ENCODE measurements around the gene MTM1.

Gene MTM1

DNA sequence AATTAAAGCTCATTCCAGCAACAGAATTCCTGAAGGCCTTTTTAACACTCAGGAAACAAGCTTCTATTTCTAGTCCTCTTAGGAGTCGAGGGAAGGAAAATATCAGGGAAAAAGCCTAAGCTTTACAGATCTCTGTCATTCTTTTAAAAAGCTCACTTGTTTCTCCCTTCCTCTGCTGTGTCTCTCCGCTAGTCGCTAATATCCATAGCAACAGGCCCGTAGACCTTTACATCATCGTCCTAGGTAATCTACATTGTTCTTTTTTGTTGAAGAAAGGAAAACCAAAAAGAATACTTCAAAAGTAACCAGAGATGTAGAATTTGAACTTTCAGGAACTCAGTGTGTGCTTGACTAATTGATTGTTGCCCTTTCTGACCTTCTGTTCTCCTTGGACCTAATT, 78.9 kb downstream of the MTM1 start:
- peaks cover 5% of the 10 kb centered on the region; the same call in 1 of the 2 replicates for H3K4me1 ChIP-seq (ENCODE audit: low read length)
- no peak overlapping the region for H3K4me2 ChIP-seq (ENCODE audit: low read length)
- H2AFZ ChIP-seq (ENCODE audit: low read depth, low read length) = no peak overlapping the region
- H3K4me3 ChIP-seq (ENCODE audit: low read length) = no peak overlapping the region
- TF ChIP-seq, protein P1, sequence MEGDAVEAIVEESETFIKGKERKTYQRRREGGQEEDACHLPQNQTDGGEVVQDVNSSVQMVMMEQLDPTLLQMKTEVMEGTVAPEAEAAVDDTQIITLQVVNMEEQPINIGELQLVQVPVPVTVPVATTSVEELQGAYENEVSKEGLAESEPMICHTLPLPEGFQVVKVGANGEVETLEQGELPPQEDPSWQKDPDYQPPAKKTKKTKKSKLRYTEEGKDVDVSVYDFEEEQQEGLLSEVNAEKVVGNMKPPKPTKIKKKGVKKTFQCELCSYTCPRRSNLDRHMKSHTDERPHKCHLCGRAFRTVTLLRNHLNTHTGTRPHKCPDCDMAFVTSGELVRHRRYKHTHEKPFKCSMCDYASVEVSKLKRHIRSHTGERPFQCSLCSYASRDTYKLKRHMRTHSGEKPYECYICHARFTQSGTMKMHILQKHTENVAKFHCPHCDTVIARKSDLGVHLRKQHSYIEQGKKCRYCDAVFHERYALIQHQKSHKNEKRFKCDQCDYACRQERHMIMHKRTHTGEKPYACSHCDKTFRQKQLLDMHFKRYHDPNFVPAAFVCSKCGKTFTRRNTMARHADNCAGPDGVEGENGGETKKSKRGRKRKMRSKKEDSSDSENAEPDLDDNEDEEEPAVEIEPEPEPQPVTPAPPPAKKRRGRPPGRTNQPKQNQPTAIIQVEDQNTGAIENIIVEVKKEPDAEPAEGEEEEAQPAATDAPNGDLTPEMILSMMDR (IDR thresholded peaks at IDR 0.05; ENCODE audit: low read depth, low read length) = no peak
- TF ChIP-seq EZH2phosphoT487 (IDR thresholded peaks at IDR 0.05; ENCODE audit: low read depth) = no peak
- H4K20me1 ChIP-seq (ENCODE audit: insufficient read depth, low read length) = no peaks in the 10 kb centered on the region
- no peaks in the 10 kb centered on the region for H3K36me3 ChIP-seq (replicated peaks; ENCODE audit: low read depth, low read length)
- H3K79me2 ChIP-seq (ENCODE audit: low read length) = no peaks in the 10 kb centered on the region
- H3K27ac ChIP-seq (ENCODE audit: low read length) = no peak overlapping the region
- no peaks in the 10 kb centered on the region for H3K9me3 ChIP-seq (ENCODE audit: insufficient read depth, low read length)
- H3K9ac ChIP-seq (ENCODE audit: low read length) = no peak overlapping the region
- no peaks in the 10 kb centered on the region for H3K27me3 ChIP-seq (ENCODE audit: low read depth, low read length)

GRCh38 chrX:150648296-150648940, 80.0 kb downstream of the MTM1 start:
- H2AFZ ChIP-seq (ENCODE audit: low read depth, low read length) = no peak overlapping the region
- no peak overlapping the region for H3K9ac ChIP-seq (ENCODE audit: low read length)
- no peaks in the 10 kb centered on the region for H4K20me1 ChIP-seq (ENCODE audit: insufficient read depth, low read length)
- H3K9me3 ChIP-seq (ENCODE audit: insufficient read depth, low read length) = no peaks in the 10 kb centered on the region
- H3K27me3 ChIP-seq (ENCODE audit: low read depth, low read length) = no peaks in the 10 kb centered on the region
- no peak overlapping the region for H3K27ac ChIP-seq (ENCODE audit: low read length)
- H3K4me2 ChIP-seq (ENCODE audit: low read length) = no peak overlapping the region
- H3K36me3 ChIP-seq (replicated peaks; ENCODE audit: low read depth, low read length) = no peaks in the 10 kb centered on the region
- no peak for TF ChIP-seq EZH2phosphoT487 (IDR thresholded peaks at IDR 0.05; ENCODE audit: low read depth)
- TF ChIP-seq, protein P1 (IDR thresholded peaks at IDR 0.05; ENCODE audit: low read depth, low read length) = no peak
- H3K79me2 ChIP-seq (ENCODE audit: low read length) = no peaks in the 10 kb centered on the region
- H3K4me3 ChIP-seq (ENCODE audit: low read length) = no peak overlapping the region
- H3K4me1 ChIP-seq (ENCODE audit: low read length) = peaks cover 5% of the 10 kb centered on the region; the same call in 1 of the 2 replicates

DNA sequence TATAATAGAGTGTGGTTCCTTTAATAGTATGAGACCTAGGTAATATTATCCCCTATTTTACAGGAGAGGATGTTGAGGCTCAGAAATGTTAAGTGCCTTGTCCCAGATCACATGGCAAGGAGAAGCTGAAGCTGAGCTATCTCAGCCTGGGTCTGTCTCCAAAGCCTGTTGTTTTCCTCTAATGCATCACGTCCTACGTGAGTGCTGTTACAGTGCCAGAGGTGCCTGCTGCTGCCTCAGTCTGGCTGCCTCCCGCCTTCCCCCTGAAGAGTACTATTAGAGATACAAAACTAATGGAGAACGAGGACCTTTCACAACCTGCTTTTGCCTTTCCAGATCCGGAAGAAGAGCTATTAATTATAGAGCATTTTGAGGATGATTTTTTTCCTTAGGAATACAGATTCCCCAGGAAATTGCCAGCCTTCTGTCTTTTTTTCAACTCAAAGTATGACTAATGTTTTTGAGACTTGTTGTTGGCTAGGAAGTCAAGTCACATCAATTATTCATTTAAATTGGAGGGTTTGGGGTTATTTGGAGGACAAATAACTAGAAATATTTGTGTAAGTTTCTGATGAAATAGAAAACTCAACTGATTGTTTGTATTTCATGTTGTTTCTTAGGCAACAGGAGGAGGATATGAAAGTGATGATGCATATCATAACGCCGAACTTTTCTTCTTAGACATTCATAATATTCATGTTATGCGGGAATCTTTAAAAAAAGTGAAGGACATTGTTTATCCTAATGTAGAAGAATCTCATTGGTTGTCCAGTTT, 80.9 kb downstream of the MTM1 start:
- peaks cover 5% of the 10 kb centered on the region; the same call in 1 of the 2 replicates for H3K4me1 ChIP-seq (ENCODE audit: low read length)
- no peaks in the 10 kb centered on the region for H3K79me2 ChIP-seq (ENCODE audit: low read length)
- no peak overlapping the region for H3K4me3 ChIP-seq (ENCODE audit: low read length)
- H2AFZ ChIP-seq (ENCODE audit: low read depth, low read length) = no peak overlapping the region
- no peaks in the 10 kb centered on the region for H4K20me1 ChIP-seq (ENCODE audit: insufficient read depth, low read length)
- no peaks in the 10 kb centered on the region for H3K27me3 ChIP-seq (ENCODE audit: low read depth, low read length)
- no peaks in the 10 kb centered on the region for H3K36me3 ChIP-seq (replicated peaks; ENCODE audit: low read depth, low read length)
- no peaks in the 10 kb centered on the region for H3K9me3 ChIP-seq (ENCODE audit: insufficient read depth, low read length)
- no peak overlapping the region for H3K27ac ChIP-seq (ENCODE audit: low read length)
- TF ChIP-seq, protein P1 (IDR thresholded peaks at IDR 0.05; ENCODE audit: low read depth, low read length) = no peak
- TF ChIP-seq EZH2phosphoT487 (IDR thresholded peaks at IDR 0.05; ENCODE audit: low read depth) = no peak
- H3K9ac ChIP-seq (ENCODE audit: low read length) = no peak overlapping the region
- H3K4me2 ChIP-seq (ENCODE audit: low read length) = no peak overlapping the region

DNA sequence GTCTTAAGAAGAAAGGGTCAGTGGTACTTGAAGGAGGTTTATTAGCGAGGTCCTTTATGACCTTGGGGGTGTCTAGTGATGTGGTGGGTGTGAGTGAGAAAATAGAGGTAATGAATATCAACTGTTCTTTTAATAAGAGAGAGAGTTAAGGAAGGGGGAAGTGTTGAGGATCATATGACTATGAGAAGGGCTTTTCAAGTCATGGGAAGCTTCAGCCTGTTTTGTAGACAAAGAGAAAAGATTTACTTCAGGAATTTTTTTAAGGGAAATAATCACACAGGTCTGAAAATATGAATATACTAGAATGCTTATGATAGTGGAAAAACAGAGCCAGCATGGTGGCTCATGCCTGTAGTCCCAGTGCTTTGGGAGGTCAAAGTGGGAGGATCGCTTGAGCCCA, 83.5 kb downstream of the MTM1 start:
- TF ChIP-seq, protein P1 (IDR thresholded peaks at IDR 0.05; ENCODE audit: low read depth, low read length) = no peak
- no peak for TF ChIP-seq EZH2phosphoT487 (IDR thresholded peaks at IDR 0.05; ENCODE audit: low read depth)
- Histone ChIP-seq H3K27me3 (ENCODE audit: low read depth, low read length) (no peaks in the 10 kb centered on the region), H3K9ac (ENCODE audit: low read length) (no peak overlapping the region)

More for the DNA sequence above, 83.5 kb downstream of the MTM1 start:
- no peak overlapping the region for H3K4me3 ChIP-seq (ENCODE audit: low read length)
- H2AFZ ChIP-seq (ENCODE audit: low read depth, low read length) = no peak overlapping the region
- no peak overlapping the region for H3K27ac ChIP-seq (ENCODE audit: low read length)
- H3K4me1 ChIP-seq (ENCODE audit: low read length) = no peaks in the 10 kb centered on the region
- H3K36me3 ChIP-seq (replicated peaks; ENCODE audit: low read depth, low read length) = no peaks in the 10 kb centered on the region
- no peak overlapping the region for H3K4me2 ChIP-seq (ENCODE audit: low read length)
- no peaks in the 10 kb centered on the region for H4K20me1 ChIP-seq (ENCODE audit: insufficient read depth, low read length)
- no peaks in the 10 kb centered on the region for H3K79me2 ChIP-seq (ENCODE audit: low read length)
- no peaks in the 10 kb centered on the region for H3K9me3 ChIP-seq (ENCODE audit: insufficient read depth, low read length)

All from OCI-LY3 (cell line).